KOPT-K1 (cell line): ENCODE results near the gene PFN1.

Experiments
- H3K27ac ChIP-seq: fragments of 200-600 bp; sonication (generic); 2 replicates; pipeline ENCODE4 v1.5.1; 2016; ENCODE audit warnings: antibody characterized with exemption, mild to moderate bottlenecking, low read depth, low read length; ENCODE audit not compliant: poor library complexity, severe bottlenecking
- H3K36me3 ChIP-seq: fragments of 200-600 bp; sonication (generic); 2 replicates; pipeline ENCODE4 v1.5.1; 2017; ENCODE audit warnings: antibody characterized with exemption, mild to moderate bottlenecking, low read length, moderate library complexity; ENCODE audit not compliant: insufficient read depth
- H3K9me3 ChIP-seq: fragments of 200-600 bp; sonication (generic); 2 replicates; pipeline ENCODE4 v1.5.1; 2017; ENCODE audit warnings: antibody characterized with exemption, low read length, mild to moderate bottlenecking; ENCODE audit not compliant: insufficient read depth, poor library complexity, severe bottlenecking

Gene PFN1

GRCh38 chr17:4953451-4953961, 5.2 kb upstream of the PFN1 start:
- no peaks in the 10 kb centered on the region for H3K9me3 ChIP-seq
- no peak overlapping the region for H3K27ac ChIP-seq
- peaks cover 10% of the 10 kb centered on the region for H3K36me3 ChIP-seq

DNA sequence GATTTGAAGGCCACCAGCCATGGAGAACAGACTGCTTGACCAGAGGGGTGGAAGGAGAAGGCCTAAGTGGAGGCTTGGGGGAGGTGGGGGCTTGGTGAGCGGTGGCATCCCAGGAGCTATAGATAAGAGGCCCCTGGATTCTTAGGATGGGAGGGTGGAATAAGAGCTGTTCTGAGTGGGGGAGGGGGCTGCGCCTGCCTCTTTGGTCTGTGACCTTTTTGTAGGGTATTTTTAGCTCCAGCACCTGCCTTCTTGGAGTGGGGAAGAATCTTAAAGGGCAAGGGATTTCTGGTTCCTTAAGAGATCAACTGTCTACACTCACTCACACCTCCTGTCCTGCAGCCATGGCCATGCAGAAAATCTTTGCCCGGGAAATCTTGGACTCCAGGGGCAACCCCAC, 3.2 kb upstream of the PFN1 start:
- H3K36me3 ChIP-seq = peaks cover 12% of the 10 kb centered on the region
- H3K9me3 ChIP-seq = no peaks in the 10 kb centered on the region
- peak overlapping the region; percentile 99 for H3K27ac ChIP-seq

- peak within 1 kb of the TSS; percentile 99 for H3K27ac ChIP-seq
- no peaks in the 10 kb centered on the region for H3K9me3 ChIP-seq
- peaks cover 19% of the 10 kb centered on the region for H3K36me3 ChIP-seq
These were observed 2.4 kb upstream of the PFN1 start, which contains the start of gene ENO3 for GRCh38 chr17:4950746-4951204. TSS of gene ENO3 (plus strand) at chr17:4951119. CDS start at chr17:4951830, 711 bp downstream.

DNA sequence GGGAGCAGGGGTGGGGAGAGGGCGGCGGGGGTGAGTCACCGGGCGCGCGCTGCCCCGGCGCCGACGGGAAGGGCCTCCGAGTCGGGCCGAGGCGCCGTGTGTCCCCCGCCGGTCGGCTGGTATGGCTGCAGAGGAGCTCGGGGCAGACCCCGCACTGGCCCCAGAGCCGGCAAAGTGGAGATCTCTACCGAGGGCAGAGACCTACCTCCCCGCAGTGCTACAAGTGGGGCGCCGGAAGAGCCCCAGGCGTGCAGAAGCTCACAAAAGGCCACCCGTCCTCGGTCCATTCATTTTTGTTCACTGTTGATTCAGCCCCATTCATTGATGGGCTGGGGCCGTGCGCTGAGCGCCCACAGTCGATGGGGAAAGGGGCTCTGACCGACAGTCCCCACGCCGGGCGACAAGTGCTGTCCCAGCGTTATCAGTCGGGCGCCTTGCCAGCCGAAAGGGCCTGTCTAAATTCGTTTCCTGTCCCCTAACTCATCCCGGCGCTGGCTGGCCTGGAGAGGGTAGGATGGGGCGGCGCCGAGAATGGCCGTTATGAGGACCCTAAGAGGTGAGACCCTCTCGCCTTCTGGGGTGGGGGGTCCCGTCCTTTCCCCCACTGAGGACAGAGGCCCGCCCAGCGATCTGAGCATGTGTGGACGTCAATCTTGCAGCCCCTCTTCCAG, 1.9 kb upstream of the PFN1 start:
- Histone ChIP-seq H3K9me3 (no peaks in the 10 kb centered on the region), H3K27ac (peak overlapping the region; percentile 99), H3K36me3 (peaks cover 25% of the 10 kb centered on the region)

DNA sequence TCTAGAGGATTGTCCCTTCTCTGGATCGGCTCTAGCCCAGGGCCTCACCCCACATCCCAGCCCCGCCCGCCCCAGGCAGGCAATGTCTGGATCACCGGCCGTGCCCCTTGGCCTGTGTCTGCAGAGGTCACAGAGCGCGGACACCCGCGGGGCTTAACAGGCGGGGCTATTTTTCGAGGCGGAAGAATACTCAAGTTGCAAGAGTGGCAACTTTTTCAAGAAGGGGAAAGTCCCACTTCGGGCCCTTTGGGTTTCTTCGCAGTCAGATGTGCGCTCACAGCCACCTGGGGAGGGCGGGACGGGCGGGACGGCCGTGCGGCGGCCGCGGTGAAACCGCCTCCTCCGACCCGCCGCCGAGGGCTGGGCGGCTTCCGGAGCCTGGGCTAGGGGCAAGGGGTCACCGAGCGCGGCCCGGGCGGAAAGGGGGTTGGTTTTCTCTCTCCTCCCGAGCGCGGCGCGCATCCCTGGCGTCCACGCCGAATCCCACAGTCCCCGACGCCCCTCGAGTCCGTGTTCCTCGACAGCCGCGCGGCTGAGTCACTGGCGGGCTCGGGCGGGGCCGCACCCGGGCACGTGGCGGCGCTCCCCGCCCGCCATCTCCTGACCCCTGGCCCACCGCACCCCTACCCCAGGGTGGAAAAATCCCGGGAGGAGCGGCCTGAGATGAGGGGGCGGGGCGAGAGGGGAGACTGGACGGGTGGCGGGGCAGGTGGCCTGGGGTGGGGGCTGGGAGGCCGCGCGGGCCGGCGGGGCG, 1.2 kb upstream of the PFN1 start:
- Histone ChIP-seq H3K9me3 (no peaks in the 10 kb centered on the region), H3K36me3 (peaks cover 32% of the 10 kb centered on the region), H3K27ac (peak overlapping the region; percentile 99)

DNA sequence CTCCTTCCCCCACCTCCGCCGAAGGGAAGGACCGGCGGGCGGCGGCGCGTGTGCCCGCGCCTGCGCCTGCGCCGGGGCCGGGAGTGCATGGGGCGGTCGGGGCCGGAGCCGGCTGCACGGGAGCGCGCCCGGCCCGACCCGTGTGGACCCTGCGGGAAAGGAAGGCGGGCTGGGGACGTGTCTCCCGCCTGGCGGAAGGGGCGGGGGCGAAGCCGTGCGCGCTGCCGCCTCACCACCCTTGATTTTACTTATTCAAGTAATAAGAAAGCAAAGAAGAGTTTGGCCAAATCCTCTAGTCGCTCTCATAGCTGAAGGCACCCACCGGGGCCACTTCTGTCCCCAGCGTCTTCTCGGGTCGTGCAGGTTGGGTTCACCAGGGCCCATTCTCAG, 596 bp upstream of the PFN1 start:
- no peaks in the 10 kb centered on the region for H3K9me3 ChIP-seq
- peaks cover 37% of the 10 kb centered on the region for H3K36me3 ChIP-seq
- peak overlapping the region; percentile 99 for H3K27ac ChIP-seq

DNA sequence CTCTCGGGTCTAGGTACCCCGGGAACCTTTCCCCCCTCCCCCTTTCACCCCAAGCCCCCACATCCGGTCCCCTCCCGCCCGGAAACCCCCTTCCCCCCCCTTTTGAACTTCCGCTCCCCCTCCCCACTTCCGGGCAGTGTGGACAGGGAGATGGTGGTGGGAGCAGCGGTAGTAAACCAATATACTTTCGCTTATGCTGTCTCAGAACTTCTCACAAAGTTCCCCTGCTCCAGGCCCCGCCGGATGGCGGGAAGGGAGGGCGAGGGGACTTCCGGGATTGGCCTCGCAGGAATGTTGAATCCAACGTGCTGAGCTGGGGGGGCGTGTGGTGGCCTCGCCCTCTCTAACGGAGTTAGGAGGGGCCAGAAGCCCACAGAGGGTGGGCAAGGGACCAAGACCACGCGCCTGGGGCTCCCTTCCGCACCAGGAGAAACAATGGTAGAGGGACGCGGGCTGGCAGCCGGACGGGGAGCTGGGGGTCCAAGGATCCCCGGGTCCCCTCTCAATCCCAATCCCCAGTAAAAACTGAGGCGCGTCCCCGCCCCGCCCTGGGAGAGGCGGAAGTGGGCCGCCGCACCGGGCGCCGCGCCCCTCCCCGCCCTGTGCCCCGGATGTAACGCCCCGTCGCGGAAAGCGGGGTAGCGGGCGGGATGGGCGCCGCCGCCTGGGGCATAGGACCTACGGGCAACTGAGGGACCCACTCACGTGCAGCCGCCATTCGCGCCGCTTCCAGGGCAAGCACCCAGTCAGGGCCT, 742 bp downstream of the PFN1 start:
- H3K27ac ChIP-seq = peak overlapping the region; percentile 99
- no peaks in the 10 kb centered on the region for H3K9me3 ChIP-seq
- H3K36me3 ChIP-seq = peaks cover 50% of the 10 kb centered on the region

DNA sequence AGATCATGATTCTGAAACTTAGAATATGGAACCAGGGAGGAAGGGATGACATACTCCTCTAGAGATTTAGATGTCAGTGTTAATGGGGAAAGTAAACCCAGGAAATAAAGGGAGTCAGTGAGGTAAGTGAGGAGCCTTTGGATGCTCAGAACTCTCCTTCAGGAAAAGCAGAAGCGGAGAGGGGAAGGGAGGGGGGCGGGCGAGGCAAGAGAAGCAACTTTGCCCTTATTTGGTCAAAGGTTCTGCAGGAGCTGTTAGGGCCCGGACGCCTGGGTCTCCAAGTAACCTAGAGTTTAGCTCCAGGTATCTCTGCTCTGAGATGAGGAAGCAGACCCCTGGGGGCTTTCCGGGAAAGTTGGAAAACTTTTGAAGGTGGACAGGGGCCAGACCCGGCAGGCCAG, 1.3 kb downstream of the PFN1 start:
- Histone ChIP-seq H3K36me3 (peaks cover 56% of the 10 kb centered on the region), H3K9me3 (no peaks in the 10 kb centered on the region), H3K27ac (peak overlapping the region; percentile 99)

DNA sequence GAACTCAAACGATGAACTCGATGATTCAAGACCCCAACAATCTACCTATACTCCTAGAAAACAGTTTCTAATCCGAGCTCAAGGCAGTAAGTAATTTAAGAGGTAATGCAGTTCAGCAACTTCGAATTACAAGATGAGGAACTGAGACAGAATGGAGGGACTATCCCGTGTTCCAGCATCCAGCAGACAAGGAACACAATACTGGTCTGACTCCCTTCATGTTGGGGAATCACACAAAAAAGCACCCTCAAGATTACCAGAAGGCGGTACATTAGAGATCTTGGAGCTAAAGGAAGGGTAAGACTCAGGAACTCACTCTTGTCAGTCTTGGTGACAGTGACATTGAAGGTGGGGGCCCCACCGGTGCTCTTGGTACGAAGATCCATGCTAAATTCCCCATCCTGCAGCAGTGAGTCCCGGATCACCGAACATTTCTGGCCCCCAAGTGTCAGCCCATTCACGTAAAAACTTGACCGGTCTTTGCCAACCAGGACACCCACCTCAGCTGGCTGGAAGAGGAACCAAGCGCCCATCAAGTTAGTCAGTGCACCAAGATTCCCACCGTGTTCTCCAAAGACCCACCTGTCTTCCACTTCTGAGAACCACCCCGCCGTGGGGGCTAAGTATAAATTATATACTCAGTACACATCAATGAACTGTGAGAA, 1.9 kb downstream of the PFN1 start:
- peak overlapping the region; percentile 99 for H3K27ac ChIP-seq
- peaks cover 59% of the 10 kb centered on the region for H3K36me3 ChIP-seq
- no peaks in the 10 kb centered on the region for H3K9me3 ChIP-seq

GRCh38 chr17:4945944-4946280, 2.4 kb downstream of the PFN1 start:
- H3K36me3 ChIP-seq = peaks cover 59% of the 10 kb centered on the region
- no peaks in the 10 kb centered on the region for H3K9me3 ChIP-seq
- peak overlapping the region; percentile 99 for H3K27ac ChIP-seq

- Histone ChIP-seq H3K27ac (peak overlapping the region; percentile 99), H3K36me3 (peaks cover 59% of the 10 kb centered on the region), H3K9me3 (no peaks in the 10 kb centered on the region)
These were observed 3.0 kb downstream of the PFN1 start for GRCh38 chr17:4945176-4945943.

DNA sequence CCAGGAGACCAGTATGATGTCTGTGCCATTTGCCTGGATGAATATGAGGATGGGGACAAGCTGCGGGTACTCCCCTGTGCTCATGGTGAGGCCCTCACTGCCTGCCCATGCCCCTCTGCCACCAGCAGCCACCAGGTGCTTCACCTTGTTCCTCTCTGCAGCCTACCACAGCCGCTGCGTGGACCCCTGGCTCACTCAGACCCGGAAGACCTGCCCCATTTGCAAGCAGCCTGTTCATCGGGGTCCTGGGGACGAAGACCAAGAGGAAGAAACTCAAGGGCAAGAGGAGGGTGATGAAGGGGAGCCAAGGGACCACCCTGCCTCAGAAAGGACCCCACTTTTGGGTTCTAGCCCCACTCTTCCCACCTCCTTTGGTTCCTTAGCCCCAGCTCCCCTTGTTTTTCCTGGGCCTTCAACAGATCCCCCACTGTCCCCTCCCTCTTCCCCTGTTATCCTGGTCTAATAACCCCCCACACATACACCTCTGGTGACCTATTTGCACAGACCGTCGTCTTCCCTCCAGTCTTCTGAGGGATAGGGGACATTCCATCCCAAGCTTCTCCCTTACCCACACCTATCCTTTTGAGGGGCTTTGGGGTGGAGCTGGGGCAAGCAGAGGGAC, 3.7 kb downstream of the PFN1 start:
- Histone ChIP-seq H3K9me3 (no peaks in the 10 kb centered on the region), H3K27ac (peak overlapping the region; percentile 99), H3K36me3 (peaks cover 59% of the 10 kb centered on the region)

DNA sequence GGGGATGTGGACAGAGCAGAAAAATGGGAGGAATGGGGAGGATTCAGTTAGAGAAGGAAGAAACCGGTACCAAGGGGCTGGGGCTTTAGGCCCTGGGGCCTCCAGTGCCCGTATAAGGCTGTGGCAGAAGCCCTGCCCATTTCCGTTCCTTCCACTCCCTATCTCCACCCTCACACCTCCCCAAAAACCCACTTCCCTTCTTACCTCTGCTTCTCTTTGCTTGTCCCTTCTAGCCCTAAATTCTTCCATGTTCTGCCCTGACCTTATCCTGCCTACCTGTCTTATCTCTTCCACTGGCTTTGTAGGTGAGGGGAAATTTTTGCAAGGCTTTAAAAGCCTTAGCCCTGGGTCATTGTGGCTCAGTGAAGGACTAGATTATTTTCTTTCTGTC, 4.2 kb downstream of the PFN1 start:
- H3K36me3 ChIP-seq = peaks cover 59% of the 10 kb centered on the region
- H3K27ac ChIP-seq = peak overlapping the region; percentile 99
- H3K9me3 ChIP-seq = no peaks in the 10 kb centered on the region
